A673 (cell line): ENCODE results near the gene EGFL8. TPM values are rescaled to one million over a fixed set of nuclear protein-coding genes. Genes with fewer than 3 reads are reported as not detected.

Experiments used
- BruUV-seq: library from RNA; stranded (reverse); fragments of 400-500 nt; replicated peaks from 2 replicates; lab custom pipeline; 2021; lab: Mats Ljungman, UMichigan
- CTCF ChIA-PET: fragments of 300-600 bp; sonication (Branson Sonifier 250); formaldehyde crosslinking; loops from one replicate; lab custom pipeline; 2022; ENCODE audit warnings: antibody characterized with exemption; lab: Charles Lee
- POLR2A ChIA-PET: fragments of 300-600 bp; sonication (Branson Sonifier 250); formaldehyde crosslinking; loops from one replicate; lab custom pipeline; 2022; ENCODE audit warnings: antibody characterized with exemption; ENCODE audit not compliant: low non-redundant PET; lab: Charles Lee
- DNase-seq: peaks from one replicate; pipeline ENCODE4 v3.0.0-alpha.2; 2015; ENCODE audit warnings: low spot score
- H3K27ac ChIP-seq: fragments of 200-600 bp; sonication (generic); 2 replicates; pipeline ENCODE4 v1.5.1; 2016; ENCODE audit warnings: mixed run types, low read depth, mild to moderate bottlenecking, mixed read lengths, antibody characterized with exemption, low read length; ENCODE audit not compliant: poor library complexity, severe bottlenecking
- H3K27me3 ChIP-seq: fragments of 200-600 bp; sonication (generic); replicated peaks from 2 replicates; pipeline ENCODE4 v1.6.1; 2017; ENCODE audit warnings: mixed run types, low read depth, mild to moderate bottlenecking, mixed read lengths, antibody characterized with exemption, low read length; ENCODE audit not compliant: insufficient read depth, poor library complexity
- H3K36me3 ChIP-seq: fragments of 200-600 bp; sonication (generic); 2 replicates; pipeline ENCODE4 v1.6.1; 2016; ENCODE audit warnings: mixed run types, mild to moderate bottlenecking, mixed read lengths, antibody characterized with exemption, low read length; ENCODE audit not compliant: insufficient read depth, poor library complexity, severe bottlenecking
- H3K4me1 ChIP-seq: fragments of 200-600 bp; sonication (generic); 2 replicates; pipeline ENCODE4 v1.6.1; 2017; ENCODE audit warnings: mixed run types, mild to moderate bottlenecking, mixed read lengths, antibody characterized with exemption, low read length; ENCODE audit not compliant: insufficient read depth, poor library complexity, severe bottlenecking
- H3K4me3 ChIP-seq: fragments of 200-600 bp; sonication (generic); 2 replicates; pipeline ENCODE4 v1.5.1; 2016; ENCODE audit warnings: low read depth, mixed run types, mild to moderate bottlenecking, mixed read lengths, low read length; ENCODE audit not compliant: poor library complexity, severe bottlenecking
- H3K9me3 ChIP-seq: fragments of 200-600 bp; sonication (generic); 2 replicates; pipeline ENCODE4 v1.6.1; 2016; ENCODE audit warnings: mixed run types, low read depth, mild to moderate bottlenecking, mixed read lengths, antibody characterized with exemption, low read length; ENCODE audit not compliant: poor library complexity, severe bottlenecking
- CTCF ChIP-seq: fragments of 300-800, 200-600 bp; sonication (generic); conservative IDR thresholded peaks from 2 replicates; pipeline ENCODE4 v1.5.1; 2017; ENCODE audit warnings: low read depth, mild to moderate bottlenecking, antibody characterized with exemption, low read length, moderate library complexity, mixed read lengths
- EZH2 ChIP-seq: fragments of 200-600 bp; sonication (generic); IDR thresholded peaks from 2 replicates; pipeline ENCODE4 v1.6.1; 2017; ENCODE audit warnings: borderline replicate concordance, low read depth, mild to moderate bottlenecking, mixed read lengths, antibody characterized with exemption, low read length; ENCODE audit not compliant: poor library complexity, severe bottlenecking
- intact Hi-C: fragments of 100-400 bp; cut with micrococcal nuclease; formaldehyde crosslinking; loops from one replicate; pipeline ENCODE4 v1.10.0; 2022; ENCODE audit not compliant: unreplicated experiment
- total RNA-seq: library from RNA; stranded (reverse); gene quantifications from 2 replicates; pipeline ENCODE4 v1.2.3, GENCODE V29; 2021

The EGFL8 gene
- total RNA-seq, 1 experiment from 2014 or later: 32.4 TPM

GRCh38 chr6:32120573-32121059 is 43.8 kb upstream of the EGFL8 start:
- intact Hi-C loops: no loop called here

GRCh38 chr6:32123681-32124080 is 40.7 kb upstream of the EGFL8 start:
- H3K36me3 ChIP-seq: peaks cover 25% of the 10 kb centered on the region
- TF ChIP-seq CTCF (no peak), EZH2 (no peak)
- intact Hi-C loops: no loop called here
- no peak overlapping the region for H3K4me3 ChIP-seq
- no peak overlapping the region for H3K27ac ChIP-seq
- no peaks in the 10 kb centered on the region for H3K9me3 ChIP-seq
- H3K27me3 ChIP-seq: no peaks in the 10 kb centered on the region
- no peak for DNase-seq
- no TSS peak for BruUV-seq
- ChIA-PET POLR2A (no interaction called here), CTCF (no interaction called here)
- H3K4me1 ChIP-seq: peaks cover 12% of the 10 kb centered on the region

More at GRCh38 chr6:32120573-32121059, 43.8 kb upstream of the EGFL8 start:
- Histone ChIP-seq H3K36me3 (peaks cover 39% of the 10 kb centered on the region), H3K9me3 (no peaks in the 10 kb centered on the region), H3K27ac (no peak overlapping the region), H3K4me3 (no peak overlapping the region), H3K4me1 (no peaks in the 10 kb centered on the region), H3K27me3 (no peaks in the 10 kb centered on the region)
- ChIA-PET POLR2A (no interaction called here), CTCF (no interaction called here)
- no TSS peak for BruUV-seq
- TF ChIP-seq CTCF (no peak), EZH2 (no peak)
- no peak for DNase-seq

- Histone ChIP-seq H3K9me3 (no peaks in the 10 kb centered on the region), H3K4me1 (peaks cover 21% of the 10 kb centered on the region), H3K36me3 (peaks cover 18% of the 10 kb centered on the region), H3K4me3 (peak overlapping the region; percentile 89), H3K27ac (peak overlapping the region; percentile 97), H3K27me3 (no peaks in the 10 kb centered on the region)
- DNase-seq: no peak
- no TSS peak for BruUV-seq
- CTCF ChIA-PET: no interaction called here
- intact Hi-C loops: no loop called here
- TF ChIP-seq CTCF: no peak
- no peak for TF ChIP-seq EZH2
- POLR2A ChIA-PET: no interaction called here
Observed at GRCh38 chr6:32126880-32127279, 37.5 kb upstream of the EGFL8 start.
